NCI-H345 treated with DMSO at 0.1 percent for 48 hours (cell line): Measurements from ENCODE around the gene KAT2B.
"Not testable (repeated sequence)": the region's sequence is repeated elsewhere in the genome, so short reads cannot be mapped to it uniquely, and the experiment has no call there.

Experiments used
- DNase-seq: peaks from one replicate; lab custom pipeline; 2025; ENCODE audit not compliant: unreplicated experiment; lab: John Stamatoyannopoulos, UW

Gene KAT2B

DNA sequence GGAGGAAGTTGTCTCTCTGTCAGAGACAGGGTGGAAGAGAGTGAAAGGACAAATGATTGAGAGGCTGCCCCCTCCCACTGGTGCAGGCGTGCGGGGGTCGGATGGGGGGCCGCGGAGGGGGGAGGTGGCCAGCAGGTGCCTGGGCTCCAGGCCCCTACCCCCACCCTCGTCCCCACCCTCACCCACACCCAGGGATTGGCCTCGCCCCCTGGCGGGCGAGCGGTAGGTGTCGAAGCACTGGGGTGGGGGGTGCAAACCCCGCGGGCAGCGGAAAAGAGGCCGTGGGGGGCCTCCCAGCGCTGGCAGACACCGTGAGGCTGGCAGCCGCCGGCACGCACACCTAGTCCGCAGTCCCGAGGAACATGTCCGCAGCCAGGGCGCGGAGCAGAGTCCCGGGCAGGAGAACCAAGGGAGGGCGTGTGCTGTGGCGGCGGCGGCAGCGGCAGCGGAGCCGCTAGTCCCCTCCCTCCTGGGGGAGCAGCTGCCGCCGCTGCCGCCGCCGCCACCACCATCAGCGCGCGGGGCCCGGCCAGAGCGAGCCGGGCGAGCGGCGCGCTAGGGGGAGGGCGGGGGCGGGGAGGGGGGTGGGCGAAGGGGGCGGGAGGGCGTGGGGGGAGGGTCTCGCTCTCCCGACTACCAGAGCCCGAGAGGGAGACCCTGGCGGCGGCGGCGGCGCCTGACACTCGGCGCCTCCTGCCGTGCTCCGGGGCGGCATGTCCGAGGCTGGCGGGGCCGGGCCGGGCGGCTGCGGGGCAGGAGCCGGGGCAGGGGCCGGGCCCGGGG, at the start of gene KAT2B:
Gene KAT2B, plus strand, starts transcription at position 682 of the 783 bp plus-strand sequence. Its CDS starts 32 bp downstream, at position 714.
- DNase-seq = no peak

- no peak for DNase-seq
These were observed 45.5 kb upstream of the KAT2B start for GRCh38 chr3:19994796-19995195.

DNA sequence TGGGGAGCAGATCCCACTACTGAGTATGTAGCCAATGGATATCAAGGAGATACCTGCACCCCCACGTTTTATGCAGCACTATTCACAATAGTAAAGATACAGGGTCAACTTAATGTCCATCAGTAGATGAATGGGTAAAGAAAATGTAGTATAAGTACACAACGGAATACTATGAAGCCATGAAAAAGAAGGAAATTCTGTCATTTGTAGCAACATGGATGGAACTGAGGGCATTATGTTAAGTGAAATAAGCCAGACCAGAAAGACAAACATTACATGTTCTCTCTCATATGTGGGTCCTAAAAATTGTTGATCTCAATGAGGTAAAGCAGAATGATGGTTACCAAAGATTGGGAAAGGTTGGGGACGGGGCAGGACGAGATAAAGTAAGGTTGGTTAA, 42.7 kb upstream of the KAT2B start:
- DNase-seq = no peak

GRCh38 chr3:20001932-20002331, 38.3 kb upstream of the KAT2B start:
- DNase-seq = no peak

DNA sequence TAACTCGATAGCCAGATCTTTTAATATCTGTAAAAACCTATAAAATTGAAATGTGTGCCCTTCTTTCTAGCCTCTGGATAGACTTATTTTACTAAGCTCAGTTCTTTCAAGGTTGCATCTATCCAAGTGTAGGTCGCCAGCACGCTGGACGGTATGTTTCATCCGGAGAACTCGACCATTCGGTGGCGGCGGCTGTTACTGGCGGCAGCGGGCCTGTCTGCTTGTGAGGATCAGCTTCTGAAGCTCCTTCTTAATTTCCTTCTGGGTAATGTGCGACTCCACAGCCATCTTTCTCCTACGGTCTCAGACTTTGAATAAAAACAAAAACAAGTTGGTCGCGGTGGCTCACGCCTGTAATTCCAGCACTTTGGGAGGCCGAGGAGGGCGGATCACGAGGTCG, 32.3 kb upstream of the KAT2B start:
- no peak for DNase-seq

- no peak for DNase-seq
These were observed 31.6 kb upstream of the KAT2B start for GRCh38 chr3:20008646-20009045.

DNA sequence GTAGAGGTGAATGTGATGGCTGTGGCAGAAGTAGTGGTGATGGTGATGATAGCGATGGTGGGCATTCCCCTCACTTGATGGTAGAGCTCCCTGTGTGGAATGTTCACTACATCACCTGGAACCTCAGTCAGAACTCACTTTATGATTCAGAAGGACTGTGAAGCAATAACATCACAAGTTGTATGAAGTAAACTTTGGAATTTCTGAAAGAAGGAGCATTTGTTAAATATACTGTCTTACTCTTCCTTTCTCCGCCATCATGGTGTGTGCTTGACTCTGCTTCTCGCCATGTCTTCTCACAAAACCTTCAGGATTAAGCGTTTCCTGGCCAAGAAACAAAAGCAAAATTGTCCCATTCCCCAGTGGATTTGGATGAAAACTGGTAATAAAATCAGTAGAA, 28.1 kb upstream of the KAT2B start, which contains the start of gene PP2D1:
Gene PP2D1, minus strand, starts transcription at position 101 of the 400 bp plus-strand sequence. CDS start 192 bp downstream, outside the sequence.
- no peak for DNase-seq

- DNase-seq = no peak
These were observed 26.9 kb upstream of the KAT2B start for GRCh38 chr3:20013396-20013795.

GRCh38 chr3:20015525-20015924, 24.7 kb upstream of the KAT2B start:
- no peak for DNase-seq

GRCh38 chr3:20016076-20016475, 24.2 kb upstream of the KAT2B start:
- not testable (repeated sequence) for DNase-seq

- no peak for DNase-seq
These were observed 17.2 kb upstream of the KAT2B start for GRCh38 chr3:20022954-20023622.

DNA sequence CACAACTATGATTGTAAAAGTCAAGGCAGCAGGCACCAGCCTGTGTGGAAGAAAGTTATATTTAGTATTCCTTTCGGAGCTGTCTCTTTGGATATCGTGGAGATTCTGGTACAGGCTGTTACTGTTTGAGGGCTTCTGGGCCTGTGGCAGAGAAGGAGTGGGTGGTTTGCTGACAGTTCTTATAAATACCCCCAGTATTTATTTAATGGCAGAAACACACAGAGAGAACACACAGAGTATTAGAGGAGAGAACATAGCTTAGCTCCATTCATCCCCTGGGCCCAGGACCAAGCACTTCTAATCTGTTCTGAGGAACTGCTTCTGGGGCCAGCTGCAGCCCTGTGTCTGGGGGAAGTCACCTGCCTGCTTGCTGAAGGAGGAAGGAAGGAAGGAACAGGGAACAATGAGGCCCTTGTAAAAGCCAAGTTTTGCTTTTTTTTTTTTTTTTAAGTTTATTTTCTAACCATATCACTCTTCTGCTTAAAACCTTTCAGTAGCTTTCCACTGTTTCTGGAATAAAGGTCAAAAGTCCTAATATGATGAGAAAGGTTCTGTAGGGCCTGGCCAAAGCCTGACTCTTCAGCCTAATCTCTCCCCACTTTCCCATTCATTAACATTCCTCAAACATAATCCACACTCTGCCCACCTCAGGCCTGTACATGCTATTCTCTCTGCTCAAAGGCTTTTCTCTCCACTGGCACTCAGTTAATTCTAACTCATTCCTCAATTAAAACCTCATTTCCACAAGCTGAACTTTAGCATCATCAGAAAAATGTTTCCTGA, 16.4 kb upstream of the KAT2B start:
- DNase-seq = no peak

GRCh38 chr3:20027136-20027535, 13.1 kb upstream of the KAT2B start:
- no peak for DNase-seq

- DNase-seq = no peak
These were observed 11.3 kb upstream of the KAT2B start for GRCh38 chr3:20028905-20029331.

DNA sequence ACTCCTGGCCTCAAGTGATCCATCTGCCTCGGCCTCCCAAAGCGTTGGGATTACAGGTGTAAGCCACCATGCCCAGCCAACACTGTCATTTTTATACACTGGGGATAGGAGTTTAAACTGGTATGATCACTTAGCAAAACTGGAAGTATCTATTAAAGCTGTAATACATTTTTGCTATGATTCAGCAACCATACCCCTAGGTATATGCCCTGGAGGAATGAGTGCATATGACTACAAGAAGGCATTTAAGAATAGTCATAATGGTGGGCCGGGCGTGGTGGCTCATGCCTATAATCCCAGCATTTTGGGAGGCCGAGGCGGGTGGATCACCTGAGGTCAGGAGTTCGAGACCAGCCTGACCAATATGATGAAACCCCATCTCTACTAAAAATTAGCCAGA, 8.3 kb upstream of the KAT2B start:
- not testable (repeated sequence) for DNase-seq

GRCh38 chr3:20035019-20035418, 5.2 kb upstream of the KAT2B start:
- no peak for DNase-seq

- DNase-seq = no peak
These were observed 2.8 kb upstream of the KAT2B start for GRCh38 chr3:20037255-20037996.

DNA sequence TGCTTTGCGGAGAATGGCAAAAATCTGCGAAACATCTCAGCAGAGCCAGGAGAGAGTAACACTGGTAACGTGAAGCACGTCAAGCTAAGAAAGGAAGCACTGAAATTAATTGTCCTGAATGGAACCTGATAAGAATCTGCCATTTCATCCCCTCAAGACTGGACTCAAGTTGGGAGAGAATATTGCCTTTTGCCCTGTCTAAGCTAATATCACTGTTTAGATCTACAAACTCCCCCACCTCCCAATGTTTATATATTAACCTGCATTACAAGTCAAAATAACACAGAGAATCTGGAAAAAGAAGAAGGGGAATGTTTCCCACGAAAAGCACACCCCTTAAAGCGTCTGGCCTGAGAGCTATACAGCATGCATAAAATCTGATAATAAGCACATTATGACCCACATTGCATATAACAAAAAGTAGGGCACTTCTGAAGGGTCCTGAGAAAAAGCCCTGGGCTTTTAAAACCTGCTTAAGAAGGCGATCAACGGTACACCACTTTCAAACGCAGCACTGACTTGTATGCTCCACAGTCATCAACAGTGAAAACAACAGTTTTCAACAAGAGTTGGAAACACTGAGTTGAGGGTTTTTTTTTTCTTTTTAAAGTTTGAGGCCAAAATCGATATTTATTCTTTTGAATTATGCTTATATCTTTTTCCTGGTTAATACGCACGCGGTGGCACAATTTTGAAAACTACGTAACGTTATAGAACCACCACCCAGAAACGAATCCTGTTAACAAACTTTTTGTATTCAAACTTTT, 1.4 kb upstream of the KAT2B start:
- DNase-seq = no peak

DNA sequence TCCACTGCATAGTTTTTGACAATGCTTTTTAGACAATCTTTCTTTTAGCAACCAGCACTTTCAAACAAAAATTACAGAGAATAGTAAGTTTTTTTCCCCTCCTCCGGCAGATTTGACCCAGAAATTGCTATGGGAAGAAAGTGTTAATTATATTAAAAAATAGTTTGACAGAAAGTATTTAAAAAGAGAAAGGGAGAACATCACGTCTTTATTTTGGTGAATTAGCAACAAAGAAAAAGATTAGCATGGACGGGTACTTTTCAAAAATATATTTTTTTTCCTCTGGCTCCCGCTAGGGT, 831 bp upstream of the KAT2B start:
- DNase-seq = no peak

- no peak for DNase-seq
These were observed 426 bp downstream of the KAT2B start for GRCh38 chr3:20040548-20041196.
